Neural cell (in vitro differentiated cells): Measurements from ENCODE around the gene SH3RF2. TPM values are rescaled to one million over a fixed set of nuclear protein-coding genes. Genes with fewer than 3 reads are reported as not detected.

Experiments used
- H2AFZ ChIP-seq: fragments of 200-600, 300-800 bp; sonication (generic), shearing (Covaris generic); 2 replicates; pipeline ENCODE4 v1.6.0; 2014; ENCODE audit warnings: low read depth, mild to moderate bottlenecking, antibody characterized with exemption, low read length, moderate library complexity
- H3F3A ChIP-seq: fragments of 200-600 bp; shearing (Covaris generic); 2 replicates; pipeline ENCODE4 v1.6.1; 2016; ENCODE audit warnings: mild to moderate bottlenecking, moderate library complexity, mixed read lengths, antibody characterized with exemption, low read length; ENCODE audit not compliant: insufficient read depth, poor library complexity, severe bottlenecking
- H3K27ac ChIP-seq: fragments of 200-600, 300-800 bp; sonication (generic), shearing (Covaris generic); 2 replicates; pipeline ENCODE4 v1.5.1; 2014; ENCODE audit warnings: mild to moderate bottlenecking, low read length, moderate library complexity
- H3K27me3 ChIP-seq: fragments of 300-800, 200-600 bp; sonication (generic), shearing (Covaris generic); 2 replicates; pipeline ENCODE4 v1.6.0; 2014; ENCODE audit warnings: mild to moderate bottlenecking, low read depth, low read length, moderate library complexity; ENCODE audit not compliant: insufficient read depth
- H3K36me3 ChIP-seq: fragments of 300-800, 200-600 bp; sonication (generic), shearing (Covaris generic); 2 replicates; pipeline ENCODE4 v1.5.1; 2014; ENCODE audit warnings: mild to moderate bottlenecking, antibody characterized with exemption, low read length, moderate library complexity; ENCODE audit not compliant: insufficient read depth
- H3K4me2 ChIP-seq: fragments of 300-800, 200-600 bp; sonication (generic), shearing (Covaris generic); 2 replicates; pipeline ENCODE4 v1.6.0; 2014; ENCODE audit warnings: mild to moderate bottlenecking, low read length
- H3K4me3 ChIP-seq: fragments of 300-800, 200-600 bp; sonication (generic), shearing (Covaris generic); 2 replicates; pipeline ENCODE4 v1.5.1; 2014; ENCODE audit warnings: mild to moderate bottlenecking, low read length, moderate library complexity
- H3K79me2 ChIP-seq: fragments of 200-600 bp; shearing (Covaris generic); replicated peaks from 2 replicates; pipeline ENCODE4 v1.6.0; 2014; ENCODE audit warnings: mild to moderate bottlenecking, low read length, moderate library complexity; ENCODE audit not compliant: insufficient read depth
- H3K9ac ChIP-seq: fragments of 300-800, 200-600 bp; sonication (generic), shearing (Covaris generic); 2 replicates; pipeline ENCODE4 v1.6.1; 2016; ENCODE audit warnings: mild to moderate bottlenecking, low read length, mixed read lengths
- H3K9me2 ChIP-seq: fragments of 200-600 bp; shearing (Covaris generic); 2 replicates; pipeline ENCODE4 v1.6.1; 2016; ENCODE audit warnings: mild to moderate bottlenecking, low read length, mixed read lengths; ENCODE audit not compliant: insufficient read depth
- H3K9me3 ChIP-seq: fragments of 200-600, 300-800 bp; sonication (generic), shearing (Covaris generic); 2 replicates; pipeline ENCODE4 v1.6.1; 2016; ENCODE audit warnings: mild to moderate bottlenecking, mixed run types, low read length, moderate library complexity, mixed read lengths
- H4K20me1 ChIP-seq: fragments of 200-600 bp; shearing (Covaris generic); 2 replicates; pipeline ENCODE4 v1.6.1; 2016; ENCODE audit warnings: mild to moderate bottlenecking, mixed run types; ENCODE audit not compliant: insufficient read depth
- CTCF ChIP-seq: fragments of 450-650 bp; IDR thresholded peaks from 2 replicates; pipeline ENCODE4 v1.5.1; 2014; ENCODE audit warnings: antibody characterized with exemption, mild to moderate bottlenecking, moderate library complexity; ENCODE audit not compliant: poor library complexity, severe bottlenecking
- EP300 ChIP-seq: fragments of 450-650 bp; conservative IDR thresholded peaks from 2 replicates; pipeline ENCODE4 v1.6.1; 2014; ENCODE audit warnings: antibody characterized with exemption, mild to moderate bottlenecking, moderate library complexity; ENCODE audit not compliant: poor library complexity, severe bottlenecking
- EZH2 ChIP-seq: fragments of 200-600, 300-800 bp; shearing (Covaris generic), sonication (generic); IDR thresholded peaks from 2 replicates; pipeline ENCODE4 v1.6.1; 2014; ENCODE audit warnings: antibody characterized with exemption, low read length, borderline replicate concordance, mild to moderate bottlenecking; ENCODE audit not compliant: insufficient read depth, poor library complexity, severe bottlenecking
- MXI1 ChIP-seq: fragments of 450-650 bp; conservative IDR thresholded peaks from 2 replicates; pipeline ENCODE4 v1.6.1; 2014; ENCODE audit warnings: antibody characterized with exemption, mild to moderate bottlenecking; ENCODE audit not compliant: poor library complexity, severe bottlenecking
- POLR2AphosphoS5 ChIP-seq: IDR thresholded peaks from 2 replicates; pipeline ENCODE4 v1.6.1; 2012
- RAD21 ChIP-seq: fragments of 450-650 bp; conservative IDR thresholded peaks from 2 replicates; pipeline ENCODE4 v1.6.1; 2014; ENCODE audit warnings: antibody characterized with exemption, mild to moderate bottlenecking, moderate library complexity
- SMC3 ChIP-seq: fragments of 450-650 bp; conservative IDR thresholded peaks from 2 replicates; pipeline ENCODE4 v1.6.1; 2014; ENCODE audit warnings: antibody characterized with exemption, mild to moderate bottlenecking, moderate library complexity; ENCODE audit not compliant: poor library complexity
- TAF1 ChIP-seq: IDR thresholded peaks from 2 replicates; pipeline ENCODE4 v1.6.1; 2012; ENCODE audit warnings: low read depth
- polyA plus RNA-seq: library from polyadenylated mRNA; depleted of rRNA; stranded (reverse); fragments of >200 nt; gene quantifications from 2 replicates; pipeline ENCODE4 v1.2.3, GENCODE V29; 2014
- TF ChIP-seq, protein P1 (sequence below): IDR thresholded peaks from 2 replicates; pipeline ENCODE4 v1.6.1; 2012; ENCODE audit warnings: borderline replicate concordance

SH3RF2 gene
- polyA plus RNA-seq, 1 donor from 2014 or later: not detected

DNA sequence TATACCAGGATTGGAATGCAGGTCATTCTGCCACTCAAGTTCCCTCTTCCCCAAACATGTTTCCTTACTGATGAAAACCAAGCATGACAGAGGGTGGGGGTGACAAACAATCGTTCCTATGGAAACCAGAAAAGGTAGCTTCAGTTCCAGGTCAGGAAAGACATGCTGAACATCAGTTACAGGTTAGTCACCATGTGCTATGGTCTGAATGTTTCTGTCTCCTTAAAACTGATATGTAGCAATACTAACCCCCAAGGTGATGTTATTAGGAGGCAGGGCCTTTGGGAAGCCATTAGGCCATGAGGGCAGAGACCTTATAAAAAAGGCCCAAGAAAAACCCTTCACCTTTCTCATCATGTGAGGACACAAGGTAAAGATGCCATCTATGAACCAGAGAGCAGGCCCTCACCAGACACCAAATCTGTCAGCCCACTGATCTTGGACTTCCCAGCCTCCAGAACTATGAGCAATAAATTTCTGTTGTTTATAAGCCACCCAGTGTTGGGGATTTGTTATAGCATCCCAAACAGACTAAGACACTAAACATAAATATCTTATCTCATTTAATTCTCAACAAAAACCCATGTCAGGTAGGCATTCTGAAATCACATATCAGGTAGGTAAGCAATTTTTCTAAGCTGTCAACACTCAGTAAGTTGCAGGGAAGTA lies 15.7 kb upstream of the SH3RF2 start:
- Histone ChIP-seq H3K79me2 (no peaks in the 10 kb centered on the region), H2AFZ (no peak overlapping the region), H3K4me3 (no peak overlapping the region), H3K36me3 (no peaks in the 10 kb centered on the region), H3K9me2 (no peaks in the 10 kb centered on the region), H4K20me1 (no peaks in the 10 kb centered on the region), H3K9ac (no peak overlapping the region), H3K4me2 (no peak overlapping the region), H3K9me3 (no peaks in the 10 kb centered on the region), H3K27ac (no peak overlapping the region), H3K27me3 (no peaks in the 10 kb centered on the region), H3F3A (no peaks in the 10 kb centered on the region)
- TF ChIP-seq MXI1: no peak
- TF ChIP-seq, protein P1, sequence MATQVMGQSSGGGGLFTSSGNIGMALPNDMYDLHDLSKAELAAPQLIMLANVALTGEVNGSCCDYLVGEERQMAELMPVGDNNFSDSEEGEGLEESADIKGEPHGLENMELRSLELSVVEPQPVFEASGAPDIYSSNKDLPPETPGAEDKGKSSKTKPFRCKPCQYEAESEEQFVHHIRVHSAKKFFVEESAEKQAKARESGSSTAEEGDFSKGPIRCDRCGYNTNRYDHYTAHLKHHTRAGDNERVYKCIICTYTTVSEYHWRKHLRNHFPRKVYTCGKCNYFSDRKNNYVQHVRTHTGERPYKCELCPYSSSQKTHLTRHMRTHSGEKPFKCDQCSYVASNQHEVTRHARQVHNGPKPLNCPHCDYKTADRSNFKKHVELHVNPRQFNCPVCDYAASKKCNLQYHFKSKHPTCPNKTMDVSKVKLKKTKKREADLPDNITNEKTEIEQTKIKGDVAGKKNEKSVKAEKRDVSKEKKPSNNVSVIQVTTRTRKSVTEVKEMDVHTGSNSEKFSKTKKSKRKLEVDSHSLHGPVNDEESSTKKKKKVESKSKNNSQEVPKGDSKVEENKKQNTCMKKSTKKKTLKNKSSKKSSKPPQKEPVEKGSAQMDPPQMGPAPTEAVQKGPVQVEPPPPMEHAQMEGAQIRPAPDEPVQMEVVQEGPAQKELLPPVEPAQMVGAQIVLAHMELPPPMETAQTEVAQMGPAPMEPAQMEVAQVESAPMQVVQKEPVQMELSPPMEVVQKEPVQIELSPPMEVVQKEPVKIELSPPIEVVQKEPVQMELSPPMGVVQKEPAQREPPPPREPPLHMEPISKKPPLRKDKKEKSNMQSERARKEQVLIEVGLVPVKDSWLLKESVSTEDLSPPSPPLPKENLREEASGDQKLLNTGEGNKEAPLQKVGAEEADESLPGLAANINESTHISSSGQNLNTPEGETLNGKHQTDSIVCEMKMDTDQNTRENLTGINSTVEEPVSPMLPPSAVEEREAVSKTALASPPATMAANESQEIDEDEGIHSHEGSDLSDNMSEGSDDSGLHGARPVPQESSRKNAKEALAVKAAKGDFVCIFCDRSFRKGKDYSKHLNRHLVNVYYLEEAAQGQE: no peak
- TF ChIP-seq CTCF: no peak
- no peak for TF ChIP-seq EP300
- no peak for TF ChIP-seq SMC3
- TF ChIP-seq TAF1: no peak
- TF ChIP-seq POLR2AphosphoS5: no peak
- no peak for TF ChIP-seq RAD21
- TF ChIP-seq EZH2: no peak

DNA sequence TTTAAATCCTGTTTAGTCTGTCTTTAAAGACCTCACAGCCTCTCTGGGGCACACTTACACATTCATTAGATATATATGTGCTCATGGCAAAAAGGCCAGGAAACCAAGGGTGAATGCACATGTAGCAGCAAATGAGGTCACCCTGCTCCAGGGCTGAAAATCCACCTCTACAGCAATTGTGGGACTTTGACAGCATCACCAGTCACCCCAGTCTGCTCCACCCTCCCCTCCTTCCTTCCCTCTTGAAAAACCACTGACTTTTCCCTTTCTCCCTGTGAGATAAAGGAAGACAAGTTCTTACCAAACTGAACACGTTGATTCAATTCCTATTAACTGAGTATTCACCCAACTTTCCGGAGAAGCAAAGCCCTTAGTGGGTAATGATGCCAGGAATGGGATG lies 15.2 kb upstream of the SH3RF2 start:
- Histone ChIP-seq H3K27ac (no peak overlapping the region), H3K9me3 (no peaks in the 10 kb centered on the region), H3K4me3 (no peak overlapping the region), H3K9me2 (no peaks in the 10 kb centered on the region), H2AFZ (no peak overlapping the region), H3K9ac (no peak overlapping the region), H3K4me2 (no peak overlapping the region), H3F3A (no peaks in the 10 kb centered on the region), H4K20me1 (no peaks in the 10 kb centered on the region), H3K27me3 (no peaks in the 10 kb centered on the region), H3K36me3 (no peaks in the 10 kb centered on the region), H3K79me2 (no peaks in the 10 kb centered on the region)
- TF ChIP-seq MXI1 (no peak), TAF1 (no peak), SMC3 (no peak), RAD21 (no peak), EZH2 (no peak), CTCF (no peak)
